HG02973 (cell line): ENCODE data around the gene ANKRD12.

Source experiments
- ATAC-seq: cut with Tn5 transposase; IDR thresholded peaks from one replicate; pipeline ENCODE4 v1.9.1; 2021; ENCODE audit warnings: moderate library complexity; ENCODE audit not compliant: unreplicated experiment

ANKRD12 gene

GRCh38 chr18:9334329-9334972 lies 197.9 kb downstream of the ANKRD12 start, which contains the start of gene TWSG1:
TWSG1 (plus strand) TSS chr18:9334773; CDS start chr18:9337230, 2,457 bp downstream.
- peak; percentile 76 for ATAC-seq

GRCh38 chr18:9334973-9335696 lies 198.6 kb downstream of the ANKRD12 start:
- peak; percentile 32 for ATAC-seq
